ENCODE data around the gene DIPK1A.

DNA sequence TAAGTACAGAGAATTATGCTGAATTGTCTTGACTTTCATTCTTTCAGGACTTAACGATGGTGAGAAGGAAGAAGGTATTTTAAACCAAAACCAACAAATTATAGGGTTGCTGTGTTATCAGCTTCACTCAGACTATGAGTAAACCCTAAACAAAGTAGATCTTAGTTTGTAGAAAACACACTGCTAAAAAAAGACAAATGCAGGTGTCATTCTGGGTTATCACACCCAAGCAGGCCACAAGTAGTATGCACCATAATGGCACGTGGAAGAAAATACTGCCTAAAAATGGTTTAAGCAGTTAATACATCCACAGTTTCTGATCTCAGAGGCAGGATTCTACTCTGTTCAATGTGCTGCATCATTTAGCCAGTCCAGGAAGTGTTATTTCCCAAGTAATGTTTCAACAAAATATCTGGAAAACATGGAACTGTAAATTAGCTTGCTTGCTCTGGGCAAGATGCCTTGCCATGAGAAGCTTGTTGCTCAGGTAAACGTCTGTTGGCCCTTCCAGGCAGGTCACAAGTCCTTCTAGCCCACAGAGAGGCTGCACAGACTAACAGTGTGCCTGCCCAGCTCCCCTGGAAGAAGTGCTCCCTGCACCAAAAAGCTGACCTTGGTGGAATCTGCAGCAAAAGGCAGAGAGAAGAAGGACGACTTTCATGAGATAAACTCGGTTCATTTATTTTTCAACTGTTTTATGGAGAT lies 4.1 kb downstream of the DIPK1A start:
- TF ChIP-seq, protein P1, sequence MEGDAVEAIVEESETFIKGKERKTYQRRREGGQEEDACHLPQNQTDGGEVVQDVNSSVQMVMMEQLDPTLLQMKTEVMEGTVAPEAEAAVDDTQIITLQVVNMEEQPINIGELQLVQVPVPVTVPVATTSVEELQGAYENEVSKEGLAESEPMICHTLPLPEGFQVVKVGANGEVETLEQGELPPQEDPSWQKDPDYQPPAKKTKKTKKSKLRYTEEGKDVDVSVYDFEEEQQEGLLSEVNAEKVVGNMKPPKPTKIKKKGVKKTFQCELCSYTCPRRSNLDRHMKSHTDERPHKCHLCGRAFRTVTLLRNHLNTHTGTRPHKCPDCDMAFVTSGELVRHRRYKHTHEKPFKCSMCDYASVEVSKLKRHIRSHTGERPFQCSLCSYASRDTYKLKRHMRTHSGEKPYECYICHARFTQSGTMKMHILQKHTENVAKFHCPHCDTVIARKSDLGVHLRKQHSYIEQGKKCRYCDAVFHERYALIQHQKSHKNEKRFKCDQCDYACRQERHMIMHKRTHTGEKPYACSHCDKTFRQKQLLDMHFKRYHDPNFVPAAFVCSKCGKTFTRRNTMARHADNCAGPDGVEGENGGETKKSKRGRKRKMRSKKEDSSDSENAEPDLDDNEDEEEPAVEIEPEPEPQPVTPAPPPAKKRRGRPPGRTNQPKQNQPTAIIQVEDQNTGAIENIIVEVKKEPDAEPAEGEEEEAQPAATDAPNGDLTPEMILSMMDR (IDR thresholded peaks at IDR 0.05), result no peak
- TF ChIP-seq POLR2A (IDR thresholded peaks at IDR 0.05), result no peak
